GM15510 (cell line): Measurements from ENCODE around the gene SGIP1.

Experiments used
- POLR2A ChIP-seq: IDR thresholded peaks from 3 replicates; pipeline ENCODE4 v1.6.1; 2011; ENCODE audit warnings: borderline replicate concordance; ENCODE audit not compliant: insufficient read length; ENCODE audit errors: extremely low read depth

The SGIP1 gene

DNA sequence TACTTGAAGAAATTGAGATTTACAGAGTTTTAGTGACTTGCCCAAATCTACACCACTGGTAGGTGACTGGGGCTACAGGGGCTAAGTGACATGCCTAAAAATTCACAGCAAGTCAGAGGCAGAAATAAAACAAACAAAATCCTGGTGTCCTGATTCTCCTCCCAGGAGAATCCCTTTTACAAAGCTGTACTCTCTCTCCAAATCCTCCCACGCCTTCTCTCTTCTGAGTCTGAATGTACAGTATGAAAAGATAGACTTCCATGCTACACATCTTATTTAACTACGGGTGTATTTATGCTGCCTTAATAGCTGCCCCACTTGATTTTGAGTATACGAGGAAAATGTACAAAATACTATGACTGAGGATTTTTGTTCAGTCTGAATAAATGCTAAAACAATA is 65.4 kb downstream of the SGIP1 start:
- TF ChIP-seq POLR2A, result no peak

DNA sequence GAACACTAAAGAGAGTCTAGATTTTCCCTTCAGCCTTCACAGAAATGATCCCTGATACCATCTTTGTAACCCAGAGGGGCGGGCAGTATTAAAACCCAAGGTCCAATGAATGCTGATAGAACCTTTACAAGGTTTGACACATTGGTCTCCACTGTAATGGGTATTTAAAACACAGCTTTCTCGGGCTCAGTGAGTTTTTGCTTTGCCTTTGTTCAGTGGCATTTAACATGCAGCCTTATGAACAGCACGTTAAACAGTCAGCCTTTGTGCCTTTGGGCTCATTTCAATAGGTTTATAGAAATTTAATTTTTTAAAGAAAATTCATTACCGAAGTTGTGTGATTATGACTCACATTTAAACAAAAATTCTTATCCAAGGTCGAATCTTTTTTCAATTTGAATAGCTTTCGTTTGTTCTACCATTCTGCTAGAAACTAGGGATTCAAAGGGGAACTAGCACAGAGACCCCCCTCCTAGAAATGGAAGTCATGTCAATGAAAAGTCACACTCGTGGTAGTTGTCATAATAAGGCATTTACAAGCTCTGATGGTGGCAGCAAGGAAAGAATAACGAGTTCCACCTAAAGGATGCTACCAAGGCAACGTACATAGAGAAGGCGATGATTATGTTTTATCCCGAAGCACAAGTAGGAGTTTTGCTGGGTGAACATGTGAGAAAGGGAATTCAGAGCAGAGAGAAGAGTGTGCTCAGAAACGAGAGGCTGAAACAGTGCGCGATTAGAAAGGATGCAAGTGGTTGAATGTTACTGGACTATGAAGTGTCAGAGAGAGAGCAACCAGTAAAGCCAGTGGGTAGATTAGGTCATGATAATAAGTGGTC is 66.2 kb downstream of the SGIP1 start:
- no peak for TF ChIP-seq POLR2A

DNA sequence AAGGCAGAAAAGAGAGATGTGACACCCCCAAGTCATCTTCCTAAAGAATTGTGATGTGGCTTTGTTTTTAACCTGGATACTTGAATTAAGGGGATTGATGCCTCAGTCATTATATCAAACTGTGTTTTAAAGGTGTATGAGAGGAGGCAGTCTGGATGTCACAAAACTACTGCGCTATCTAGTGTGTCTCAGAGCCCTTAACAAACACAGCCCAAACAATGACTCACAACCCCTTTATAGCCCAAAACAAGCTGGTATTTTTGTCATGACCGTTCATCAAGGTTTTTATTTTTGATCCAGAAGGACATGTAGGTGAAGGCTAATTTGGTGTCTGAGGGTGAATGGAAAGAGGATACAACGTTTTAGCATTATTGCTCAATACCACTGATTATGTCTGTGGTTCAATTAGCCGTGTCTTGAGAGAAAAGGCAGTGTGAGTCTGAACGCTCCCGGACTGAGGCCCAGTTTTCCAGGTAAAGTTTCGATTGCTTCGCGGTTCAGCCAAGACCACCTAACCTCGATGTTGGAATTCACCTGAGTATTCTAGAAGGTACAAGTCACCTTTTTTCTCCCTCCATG is 71.6 kb downstream of the SGIP1 start:
- TF ChIP-seq POLR2A, result no peak

- no peak for TF ChIP-seq POLR2A
Observed at GRCh38 chr1:66606362-66607065, 72.6 kb downstream of the SGIP1 start.

- TF ChIP-seq POLR2A, result no peak
Observed at GRCh38 chr1:66607458-66607857, 73.5 kb downstream of the SGIP1 start.

DNA sequence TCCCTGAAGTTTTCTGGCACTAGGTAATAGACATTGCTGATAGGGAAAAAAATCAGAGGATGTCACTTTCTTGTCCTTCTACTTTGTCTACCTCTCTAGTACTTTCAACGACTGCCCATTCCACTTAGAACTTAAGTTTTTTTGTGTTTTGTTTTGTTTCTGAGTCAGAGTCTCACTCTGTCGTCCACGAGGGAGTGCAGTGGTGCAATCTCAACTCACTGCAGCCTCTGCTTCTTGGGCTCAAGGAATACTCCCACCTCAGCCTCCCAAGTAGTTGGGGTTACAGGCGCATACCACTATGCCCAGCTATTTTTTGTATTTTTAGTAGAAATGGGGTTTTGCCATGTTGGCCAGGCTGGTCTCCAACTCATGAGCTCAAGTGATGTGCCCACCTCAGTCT is 79.2 kb downstream of the SGIP1 start:
- no peak for TF ChIP-seq POLR2A

- TF ChIP-seq POLR2A, result no peak
Observed at GRCh38 chr1:66617362-66618184, 83.6 kb downstream of the SGIP1 start.

GRCh38 chr1:66618390-66618789 is 84.4 kb downstream of the SGIP1 start:
- TF ChIP-seq POLR2A, result no peak

- no peak for TF ChIP-seq POLR2A
Observed at GRCh38 chr1:66623812-66624211, 89.9 kb downstream of the SGIP1 start.

- TF ChIP-seq POLR2A, result no peak
Observed at GRCh38 chr1:66624412-66625060, 90.6 kb downstream of the SGIP1 start.

DNA sequence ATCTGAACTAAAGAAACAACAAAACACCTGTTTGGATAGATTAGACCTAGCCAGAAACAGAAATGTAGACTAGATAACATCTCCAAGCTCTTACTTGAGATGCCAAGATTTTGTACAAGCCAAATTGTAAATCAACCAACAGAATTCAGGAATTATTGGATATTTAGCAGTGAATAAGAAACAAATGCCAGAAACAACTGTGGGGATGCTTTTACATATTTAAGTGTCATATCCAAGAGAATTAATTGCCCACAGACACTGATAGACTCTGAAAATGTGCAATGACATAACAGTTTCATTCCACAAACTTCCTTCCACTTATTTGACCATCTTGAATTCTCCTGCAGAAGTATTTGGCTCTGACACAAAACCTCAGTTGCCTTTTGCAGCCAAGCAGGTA is 92.3 kb downstream of the SGIP1 start:
- TF ChIP-seq POLR2A, result no peak

DNA sequence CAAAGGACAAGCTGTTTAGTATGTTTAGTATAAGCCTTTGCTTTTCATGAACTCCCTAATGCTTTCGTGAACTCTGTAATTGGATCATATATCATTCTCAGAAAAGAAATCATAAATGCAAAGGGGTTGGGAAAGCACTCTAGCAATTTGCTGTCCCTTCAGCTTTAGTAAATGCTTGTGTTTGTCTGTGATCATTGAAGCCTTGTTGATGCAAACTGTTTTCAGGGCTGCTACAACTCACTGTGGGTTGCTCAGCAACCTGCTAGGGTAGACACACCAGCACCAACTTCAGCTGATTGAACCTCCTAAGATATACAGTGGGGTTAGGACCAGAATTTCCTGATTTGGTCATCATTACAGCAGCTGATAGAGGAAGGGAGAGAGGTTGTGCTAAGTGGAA is 95.0 kb downstream of the SGIP1 start:
- no peak for TF ChIP-seq POLR2A

DNA sequence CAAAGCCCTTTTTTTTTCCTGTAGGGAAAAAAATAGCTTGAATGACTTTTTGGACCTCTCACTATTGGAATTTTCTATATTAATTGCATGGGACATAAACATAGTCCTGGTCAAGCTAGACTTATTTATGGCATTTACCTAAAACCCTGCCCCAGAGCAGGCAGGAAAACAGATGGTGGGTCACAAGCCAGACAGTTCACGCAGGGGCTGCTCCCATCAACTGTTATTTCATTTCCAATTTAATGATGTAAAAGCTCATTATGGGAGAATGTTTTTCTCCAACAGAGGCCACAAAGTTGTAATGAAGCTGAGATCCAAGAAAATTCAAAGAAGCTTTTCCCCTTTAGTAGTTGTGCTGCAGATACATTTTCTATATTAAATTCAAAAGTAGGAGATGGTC is 99.2 kb downstream of the SGIP1 start:
- TF ChIP-seq POLR2A, result no peak

DNA sequence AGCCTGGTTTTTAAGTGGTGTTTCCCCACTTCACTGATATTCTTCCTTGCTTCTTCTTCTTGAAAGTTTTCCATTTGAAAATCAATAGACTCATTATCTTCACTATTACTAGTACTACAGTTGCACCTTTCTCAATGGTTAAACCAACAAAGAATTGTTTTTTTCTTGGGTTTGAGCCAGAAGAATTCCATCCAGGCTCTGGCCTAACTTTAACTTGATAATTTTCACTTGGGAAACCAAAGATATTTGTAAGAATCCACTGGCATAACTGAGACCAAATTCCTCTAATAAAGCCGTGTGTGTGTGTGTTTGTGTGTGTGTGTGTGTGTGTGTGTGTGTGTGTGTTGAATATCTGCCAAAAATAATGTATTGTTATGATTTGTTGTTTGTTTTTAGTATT is 103.2 kb downstream of the SGIP1 start:
- no peak for TF ChIP-seq POLR2A

- TF ChIP-seq POLR2A, result no peak
Observed at GRCh38 chr1:66641891-66642473, 108.0 kb downstream of the SGIP1 start.

DNA sequence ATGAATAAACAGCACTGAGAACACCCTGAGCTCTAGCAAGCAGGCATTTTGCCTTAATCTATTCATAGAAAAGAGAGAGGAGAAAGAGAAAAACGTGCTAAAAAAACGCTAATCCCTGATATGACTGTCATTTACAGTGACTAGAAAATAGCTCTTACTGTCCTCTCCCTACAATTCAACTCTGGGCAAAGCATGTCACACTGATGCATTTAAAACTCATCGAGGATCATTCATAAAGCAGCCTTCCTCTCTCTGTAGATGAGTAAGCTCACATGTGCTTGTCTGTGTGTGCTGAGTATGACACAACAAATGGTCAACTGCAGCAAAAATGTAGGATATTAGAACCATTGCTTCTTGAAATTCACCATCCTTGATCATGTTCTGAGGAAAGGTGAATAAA is 109.0 kb downstream of the SGIP1 start:
- no peak for TF ChIP-seq POLR2A
